OCI-LY3 (cell line): ENCODE data around the gene HDHD2.

ENCODE experiments used
- EZH2phosphoT487 ChIP-seq: fragments of 200-600 bp; shearing (Covaris generic); IDR thresholded peaks from 2 replicates; pipeline ENCODE4 v1.6.1; 2018; ENCODE audit warnings: antibody characterized with exemption, mixed run types, low read depth
- TF ChIP-seq, protein P1 (sequence below): fragments of 200-600, 300-600 bp; sonication (generic); IDR thresholded peaks from 2 replicates; pipeline ENCODE4 v1.5.1; 2014; ENCODE audit warnings: antibody characterized with exemption, low read length, low read depth

DNA sequence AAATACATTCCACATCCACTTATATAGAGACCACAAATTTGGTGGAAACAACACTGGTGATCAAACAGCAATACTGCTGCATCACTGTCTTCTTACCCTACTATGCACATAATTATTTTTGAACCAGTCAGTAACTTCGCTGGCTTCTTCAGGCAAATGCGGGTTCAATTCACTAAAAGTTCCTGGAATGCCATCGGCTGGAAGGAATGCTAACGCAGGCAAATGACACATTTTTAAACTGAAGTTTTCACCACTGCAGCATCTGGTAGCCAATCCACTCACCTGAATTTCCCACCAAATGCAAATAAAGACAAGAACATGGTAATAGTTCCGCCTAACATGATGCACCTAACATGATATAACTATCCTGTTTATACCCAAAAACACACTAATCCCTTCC is 10.0 kb upstream of the HDHD2 start:
- TF ChIP-seq, protein P1, sequence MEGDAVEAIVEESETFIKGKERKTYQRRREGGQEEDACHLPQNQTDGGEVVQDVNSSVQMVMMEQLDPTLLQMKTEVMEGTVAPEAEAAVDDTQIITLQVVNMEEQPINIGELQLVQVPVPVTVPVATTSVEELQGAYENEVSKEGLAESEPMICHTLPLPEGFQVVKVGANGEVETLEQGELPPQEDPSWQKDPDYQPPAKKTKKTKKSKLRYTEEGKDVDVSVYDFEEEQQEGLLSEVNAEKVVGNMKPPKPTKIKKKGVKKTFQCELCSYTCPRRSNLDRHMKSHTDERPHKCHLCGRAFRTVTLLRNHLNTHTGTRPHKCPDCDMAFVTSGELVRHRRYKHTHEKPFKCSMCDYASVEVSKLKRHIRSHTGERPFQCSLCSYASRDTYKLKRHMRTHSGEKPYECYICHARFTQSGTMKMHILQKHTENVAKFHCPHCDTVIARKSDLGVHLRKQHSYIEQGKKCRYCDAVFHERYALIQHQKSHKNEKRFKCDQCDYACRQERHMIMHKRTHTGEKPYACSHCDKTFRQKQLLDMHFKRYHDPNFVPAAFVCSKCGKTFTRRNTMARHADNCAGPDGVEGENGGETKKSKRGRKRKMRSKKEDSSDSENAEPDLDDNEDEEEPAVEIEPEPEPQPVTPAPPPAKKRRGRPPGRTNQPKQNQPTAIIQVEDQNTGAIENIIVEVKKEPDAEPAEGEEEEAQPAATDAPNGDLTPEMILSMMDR = no peak
- TF ChIP-seq EZH2phosphoT487 = no peak
